K562 (cell line): ENCODE data around the gene TMC8. TPM values are rescaled to one million over a fixed set of nuclear protein-coding genes. Genes with fewer than 3 reads are reported as not detected.

ENCODE experiments used
- BRD9 ChIP-seq: fragments of 450-650 bp; IDR thresholded peaks from 2 replicates; pipeline ENCODE4 v1.6.1; 2018; ENCODE audit warnings: low read depth; ENCODE audit not compliant: partially characterized antibody
- CREM ChIP-seq: IDR thresholded peaks from 2 replicates; pipeline ENCODE4 v1.6.1; 2014; ENCODE audit warnings: antibody characterized with exemption, low read depth
- ETV1 ChIP-seq: fragments of 450-650 bp; conservative IDR thresholded peaks from 2 replicates; pipeline ENCODE4 v1.6.1; 2016; ENCODE audit warnings: missing genetic modification characterization, control low read depth, low read depth, missing compliant biosample characterization
- HDAC8 ChIP-seq: fragments of 450-650 bp; IDR thresholded peaks from 2 replicates; pipeline ENCODE4 v1.6.1; 2016; ENCODE audit warnings: mild to moderate bottlenecking, missing genetic modification characterization, moderate library complexity, missing compliant biosample characterization
- HES1 ChIP-seq: fragments of 450-650 bp; IDR thresholded peaks from 2 replicates; pipeline ENCODE4 v1.6.1; 2016; ENCODE audit warnings: low read depth, mild to moderate bottlenecking, moderate library complexity
- KDM4B ChIP-seq, 2 experiments: fragments of 450-650 bp in 1 of 2; sonication (generic) in 1 of 2; IDR thresholded peaks; 2 replicates each; pipeline ENCODE4 v1.6.1; 2016 to 2017; ENCODE audit warnings: borderline replicate concordance in 2 of 2, antibody characterized with exemption in 1 of 2, low read depth in 1 of 2, mild to moderate bottlenecking in 1 of 2
- MXI1 ChIP-seq: IDR thresholded peaks from 2 replicates; pipeline ENCODE4 v1.6.1; 2011; ENCODE audit warnings: low read depth, mild to moderate bottlenecking, improper control_type of control experiment, low read length
- NFYB ChIP-seq: IDR thresholded peaks from 2 replicates; pipeline ENCODE4 v1.6.1; 2011; ENCODE audit warnings: mild to moderate bottlenecking, moderate library complexity; ENCODE audit not compliant: insufficient read length; ENCODE audit errors: extremely low read depth
- NR2F6 ChIP-seq: fragments of 450-650 bp; formaldehyde crosslinking; IDR thresholded peaks from 2 replicates; pipeline ENCODE4 v1.4.0; 2020; ENCODE audit warnings: mild to moderate bottlenecking
- PHB ChIP-seq: fragments of 250-450 bp; sonication (Bioruptor Pico); IDR thresholded peaks from 2 replicates; pipeline ENCODE4 v1.5.0; 2021
- PHB2 ChIP-seq: fragments of 450-650 bp; IDR thresholded peaks from 2 replicates; pipeline ENCODE4 v1.6.1; 2017; ENCODE audit warnings: low read depth
- PRDM10 ChIP-seq: fragments of 450-650 bp; IDR thresholded peaks from 2 replicates; pipeline ENCODE4 v1.6.1; 2018; ENCODE audit not compliant: partially characterized antibody
- SMC3 ChIP-seq: conservative IDR thresholded peaks from 2 replicates; pipeline ENCODE4 v1.6.1; 2011; ENCODE audit warnings: low read depth, low read length, improper control_type of control experiment; ENCODE audit not compliant: insufficient read depth
- TEAD2 ChIP-seq: fragments of 450-650 bp; IDR thresholded peaks from 2 replicates; pipeline ENCODE4 v1.6.1; 2016; ENCODE audit warnings: missing genetic modification characterization, control low read depth, missing compliant biosample characterization
- polyA plus RNA-seq, 8 experiments: library from polyadenylated mRNA; depleted of rRNA in 4 of 8; stranded (reverse) in 5 of 8; unstranded in 3 of 8; fragments of >200 nt; fragmentation: Nextera tagmentation in 2 of 8; fragmentation: Illumina TruSeq in 1 of 8; extraction: Ambion mirVana in 2 of 8; extraction: Trizol in 1 of 8; gene quantifications; 2 replicates each; pipeline versions ENCODE4 v1.2.1 to v1.2.3, GENCODE V29; 2011 to 2014; ENCODE audit warnings: inconsistent platforms in 1 of 8, missing spikeins in 1 of 8
- total RNA-seq, 7 experiments: library from RNA; depleted of rRNA in 6 of 7; stranded (reverse); fragments of >200 nt in 6 of 7; fragmentation: Illumina TruSeq in 2 of 7; extraction: Trizol in 2 of 7; gene quantifications; 2 replicates each; pipeline versions ENCODE4 v1.2.1 to v1.2.3, GENCODE V29; 2011 to 2021; ENCODE audit warnings: low replicate concordance in 1 of 7
- TF ChIP-seq, protein P1 (sequence below), 2 experiments: fragments of 450-650 bp in 1 of 2; IDR thresholded peaks; 2 replicates each; pipeline ENCODE4 v1.6.1; 2011 to 2017; ENCODE audit warnings: low read depth in 2 of 2, antibody characterized with exemption in 1 of 2, borderline replicate concordance in 1 of 2, low read length in 1 of 2, mild to moderate bottlenecking in 1 of 2, mixed read lengths in 1 of 2; ENCODE audit not compliant: control insufficient read depth in 1 of 2
- TF ChIP-seq, protein P2 (sequence below): fragments of 250-450 bp; sonication (Bioruptor Pico); IDR thresholded peaks from 2 replicates; pipeline ENCODE4 v1.5.0; 2021; ENCODE audit warnings: mild to moderate bottlenecking, moderate library complexity

Gene TMC8
- total and polyA plus RNA-seq, 9 of the 15 experiments (the other 6 are each of a cell fraction or from before 2014, with no cell fraction given): 0.13 to 10.9 (median 2.8) TPM

GRCh38 chr17:78137392-78138203 is 7.0 kb downstream of the TMC8 start (continued):
- TF ChIP-seq NFYB (no peak), PRDM10 (peak; percentile 47), ETV1 (tag) (0 out of 2 replicates have a peak, but pooled peaks have one; percentile 20), NR2F6 (CRISPR knock-in tag) (no peak), MXI1 (0 out of 2 replicates have a peak, but pooled peaks have one; percentile 8), SMC3 (peak; percentile 35), HES1 (no peak), TEAD2 (tag) (no peak), HDAC8 (tag) (no peak), PHB2 (no peak), KDM4B (IDR thresholded peaks at IDR 0.05; ENCODE audit: borderline replicate concordance in 2 of 2, low read depth in 1 of 2) (no peak), CREM (peak; percentile 51), PHB (no peak), BRD9 (peak; percentile 25)
- TF ChIP-seq, protein P1, sequence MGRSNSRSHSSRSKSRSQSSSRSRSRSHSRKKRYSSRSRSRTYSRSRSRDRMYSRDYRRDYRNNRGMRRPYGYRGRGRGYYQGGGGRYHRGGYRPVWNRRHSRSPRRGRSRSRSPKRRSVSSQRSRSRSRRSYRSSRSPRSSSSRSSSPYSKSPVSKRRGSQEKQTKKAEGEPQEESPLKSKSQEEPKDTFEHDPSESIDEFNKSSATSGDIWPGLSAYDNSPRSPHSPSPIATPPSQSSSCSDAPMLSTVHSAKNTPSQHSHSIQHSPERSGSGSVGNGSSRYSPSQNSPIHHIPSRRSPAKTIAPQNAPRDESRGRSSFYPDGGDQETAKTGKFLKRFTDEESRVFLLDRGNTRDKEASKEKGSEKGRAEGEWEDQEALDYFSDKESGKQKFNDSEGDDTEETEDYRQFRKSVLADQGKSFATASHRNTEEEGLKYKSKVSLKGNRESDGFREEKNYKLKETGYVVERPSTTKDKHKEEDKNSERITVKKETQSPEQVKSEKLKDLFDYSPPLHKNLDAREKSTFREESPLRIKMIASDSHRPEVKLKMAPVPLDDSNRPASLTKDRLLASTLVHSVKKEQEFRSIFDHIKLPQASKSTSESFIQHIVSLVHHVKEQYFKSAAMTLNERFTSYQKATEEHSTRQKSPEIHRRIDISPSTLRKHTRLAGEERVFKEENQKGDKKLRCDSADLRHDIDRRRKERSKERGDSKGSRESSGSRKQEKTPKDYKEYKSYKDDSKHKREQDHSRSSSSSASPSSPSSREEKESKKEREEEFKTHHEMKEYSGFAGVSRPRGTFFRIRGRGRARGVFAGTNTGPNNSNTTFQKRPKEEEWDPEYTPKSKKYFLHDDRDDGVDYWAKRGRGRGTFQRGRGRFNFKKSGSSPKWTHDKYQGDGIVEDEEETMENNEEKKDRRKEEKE (IDR thresholded peaks at IDR 0.05; ENCODE audit: borderline replicate concordance in 1 of 2, control insufficient read depth in 1 of 2, low read depth in 2 of 2, low read length in 1 of 2): no peak
- TF ChIP-seq, protein P2, sequence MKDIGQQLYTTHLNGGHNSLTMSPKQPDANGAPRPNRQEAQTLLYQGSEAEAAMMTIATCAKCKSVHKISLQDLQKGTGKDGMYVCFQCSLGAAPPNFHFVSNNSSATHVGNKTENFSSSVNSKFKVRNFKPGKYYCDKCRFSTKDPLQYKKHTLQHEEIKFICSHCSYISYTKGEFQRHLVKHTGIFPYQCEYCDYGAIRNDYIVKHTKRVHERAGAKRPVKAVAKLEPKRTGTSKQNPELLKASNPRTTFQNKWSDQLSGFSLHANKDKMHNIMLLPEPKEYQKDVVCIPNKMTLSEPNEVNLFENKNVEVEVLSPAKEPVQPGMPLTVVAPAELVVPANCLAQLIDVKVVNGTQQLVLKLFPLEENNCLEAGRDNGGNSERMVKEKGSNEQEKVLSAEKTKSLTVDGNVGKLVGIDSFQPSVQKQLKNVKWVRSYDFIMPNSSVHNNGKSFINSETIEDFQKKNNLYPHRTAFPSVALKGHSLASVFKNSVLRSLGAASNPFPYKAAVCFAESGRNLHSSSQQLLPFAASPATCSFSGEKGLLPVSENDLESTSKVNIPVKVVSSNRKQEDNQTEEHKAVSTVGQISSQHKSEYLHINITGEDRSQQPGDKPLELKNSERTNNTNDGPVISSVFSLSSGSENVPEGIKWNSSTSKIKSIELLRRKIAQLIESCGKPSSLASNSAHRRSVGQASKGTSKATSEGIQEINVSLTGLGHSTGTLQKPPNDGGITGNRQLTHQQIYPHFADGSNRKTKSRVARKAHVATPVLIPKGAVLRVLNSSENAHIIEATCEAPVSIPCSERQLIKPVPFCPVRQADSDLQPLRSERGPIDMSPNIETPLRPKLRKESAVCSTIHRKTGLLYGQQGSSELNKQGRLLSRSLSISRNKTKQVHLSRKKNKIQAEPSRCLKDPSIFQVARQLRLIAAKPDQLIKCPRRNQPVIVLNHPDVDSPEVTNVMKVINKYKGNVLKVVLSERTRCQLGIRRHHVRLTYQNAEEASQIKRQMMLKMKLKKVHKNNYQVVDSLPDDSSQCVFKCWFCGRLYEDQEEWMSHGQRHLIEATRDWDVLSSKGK (CRISPR knock-in tag): no peak
